IMR-90 (cell line): ENCODE results near the gene HPN.
"Not testable (repeated sequence)": the region's sequence is repeated elsewhere in the genome, so short reads cannot be mapped to it uniquely, and the experiment has no call there.

Source experiments
- BHLHE40 ChIP-seq: fragments of 150-350 bp; IDR thresholded peaks from 2 replicates; pipeline ENCODE4 v1.6.1; 2016; ENCODE audit warnings: mild to moderate bottlenecking, low read depth, low read length
- CEBPB ChIP-seq: IDR thresholded peaks from 2 replicates; pipeline ENCODE4 v1.6.1; 2012; ENCODE audit warnings: low read depth, low read length, improper control_type of control experiment
- CTCF ChIP-seq: conservative IDR thresholded peaks from 2 replicates; pipeline ENCODE4 v1.5.1; 2012; ENCODE audit warnings: mild to moderate bottlenecking, low read depth, low read length, improper control_type of control experiment
- ELK1 ChIP-seq: fragments of 150-350 bp; IDR thresholded peaks from 2 replicates; pipeline ENCODE4 v1.6.1; 2016; ENCODE audit warnings: low read depth, mild to moderate bottlenecking, low read length, moderate library complexity, borderline replicate concordance
- FOS ChIP-seq: fragments of 150-350 bp; IDR thresholded peaks from 2 replicates; pipeline ENCODE4 v1.6.1; 2016; ENCODE audit warnings: low read depth, low read length
- MAFK ChIP-seq: IDR thresholded peaks from 2 replicates; pipeline ENCODE4 v1.6.1; 2012; ENCODE audit warnings: low read depth, low read length, improper control_type of control experiment
- MAZ ChIP-seq: IDR thresholded peaks from 2 replicates; pipeline ENCODE4 v1.6.1; 2012; ENCODE audit warnings: low read depth, mild to moderate bottlenecking, low read length, improper control_type of control experiment, moderate library complexity, borderline replicate concordance
- MXI1 ChIP-seq: IDR thresholded peaks from 2 replicates; pipeline ENCODE4 v1.6.1; 2012; ENCODE audit warnings: low read depth, mild to moderate bottlenecking, low read length, moderate library complexity, borderline replicate concordance
- NFE2L2 ChIP-seq: fragments of 150-350 bp; IDR thresholded peaks from 2 replicates; pipeline ENCODE4 v1.6.1; 2016; ENCODE audit warnings: low read depth, mild to moderate bottlenecking, low read length
- POLR2A ChIP-seq: IDR thresholded peaks from 2 replicates; pipeline ENCODE4 v1.6.1; 2012; ENCODE audit warnings: mild to moderate bottlenecking, low read depth, low read length
- RFX5 ChIP-seq: IDR thresholded peaks from 2 replicates; pipeline ENCODE4 v1.8.0; 2012; ENCODE audit warnings: low read depth, mild to moderate bottlenecking, low read length, moderate library complexity
- USF2 ChIP-seq: fragments of 150-350 bp; IDR thresholded peaks from 2 replicates; pipeline ENCODE4 v1.6.1; 2017; ENCODE audit warnings: mild to moderate bottlenecking, antibody characterized with exemption, low read length, low read depth

GRCh38 chr19:34998224-34998623 lies 43.3 kb upstream of the HPN start:
- not testable (repeated sequence) for TF ChIP-seq CTCF, MXI1, POLR2A, CEBPB, ELK1, NFE2L2, BHLHE40, RFX5, FOS, MAZ, MAFK, USF2
